GM11168 (cell line): ENCODE results near the gene IDH3B.

Source experiments
- in situ Hi-C: fragments of 300-500 bp; cut with MboI; formaldehyde crosslinking; loops from one replicate; pipeline ENCODE4 v1.12.0; 2022; ENCODE audit warnings: low sequenced_read_pairs; ENCODE audit not compliant: unreplicated experiment

Gene IDH3B

GRCh38 chr20:2658414-2659354 is 5.3 kb downstream of the IDH3B start:
- in situ Hi-C loops: no loop called here

GRCh38 chr20:2657674-2658073 is 6.3 kb downstream of the IDH3B start:
- in situ Hi-C loops: no loop called here

DNA sequence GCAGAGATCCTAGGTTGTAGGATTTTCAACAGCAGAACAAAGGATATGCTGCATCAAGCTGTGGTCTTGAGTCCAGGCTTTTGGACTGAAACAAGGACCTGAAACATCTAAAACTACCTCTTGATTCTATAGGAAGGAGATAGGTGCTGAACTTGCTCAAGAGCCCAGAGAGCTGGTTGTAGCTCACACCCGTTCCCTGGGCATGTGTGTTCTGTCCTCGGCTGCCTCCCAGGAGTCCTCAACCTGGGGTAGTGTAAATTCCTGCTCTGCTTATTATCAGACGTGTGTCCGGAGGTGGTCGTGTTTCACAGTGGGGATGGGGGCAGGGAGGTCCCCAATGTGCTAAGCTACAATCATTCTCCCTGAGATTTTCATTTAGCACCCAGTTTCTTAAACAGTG is 6.8 kb downstream of the IDH3B start:
- in situ Hi-C loops: no loop called here

GRCh38 chr20:2656471-2657117 is 7.4 kb downstream of the IDH3B start:
- in situ Hi-C loops: no loop called here

DNA sequence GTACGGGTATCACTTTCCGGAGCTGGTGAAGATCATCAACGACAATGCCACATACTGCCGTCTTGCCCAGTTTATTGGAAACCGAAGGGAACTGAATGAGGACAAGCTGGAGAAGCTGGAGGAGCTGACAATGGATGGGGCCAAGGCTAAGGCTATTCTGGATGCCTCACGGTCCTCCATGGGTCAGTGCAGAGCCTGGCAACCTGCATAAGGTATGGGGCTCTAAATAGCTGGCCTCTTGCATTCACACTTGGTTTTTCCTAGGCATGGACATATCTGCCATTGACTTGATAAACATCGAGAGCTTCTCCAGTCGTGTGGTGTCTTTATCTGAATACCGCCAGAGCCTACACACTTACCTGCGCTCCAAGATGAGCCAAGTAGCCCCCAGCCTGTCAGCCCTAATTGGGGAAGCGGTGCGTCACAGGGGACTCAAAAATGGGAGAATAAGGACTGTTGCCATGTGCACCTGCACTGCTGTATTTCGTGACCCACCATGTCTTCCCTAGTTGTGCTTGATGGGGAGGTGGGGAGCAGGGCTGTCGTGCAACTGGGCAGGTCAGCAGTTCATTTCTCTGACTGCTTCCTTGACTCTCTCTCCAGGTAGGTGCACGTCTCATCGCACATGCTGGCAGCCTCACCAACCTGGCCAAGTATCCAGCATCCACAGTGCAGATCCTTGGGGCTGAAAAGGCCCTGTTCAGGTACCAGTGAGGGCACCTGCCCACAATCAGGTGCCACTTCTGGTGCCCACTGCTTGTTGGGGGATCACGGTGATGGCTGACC is 8.5 kb downstream of the IDH3B start:
- in situ Hi-C loops: no loop called here

DNA sequence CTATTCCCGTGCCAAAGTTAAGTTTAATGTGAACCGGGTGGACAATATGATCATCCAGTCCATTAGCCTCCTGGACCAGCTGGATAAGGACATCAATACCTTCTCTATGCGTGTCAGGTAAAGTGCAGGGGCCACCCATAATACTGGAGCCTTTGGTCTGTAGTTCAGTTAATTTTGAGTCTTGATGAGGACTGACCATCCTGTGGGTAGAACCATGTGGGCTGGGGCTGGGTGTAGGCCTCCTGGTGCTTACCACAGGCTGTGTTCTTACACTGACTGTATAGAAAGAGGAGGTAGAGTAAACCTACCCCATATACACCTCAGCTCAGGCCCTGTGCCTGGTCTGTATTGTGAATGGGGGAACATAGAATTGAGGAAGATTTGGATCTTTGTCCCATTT is 9.2 kb downstream of the IDH3B start:
- in situ Hi-C loops: no loop called here

GRCh38 chr20:2654384-2654822 is 9.6 kb downstream of the IDH3B start:
- in situ Hi-C loops: no loop called here

DNA sequence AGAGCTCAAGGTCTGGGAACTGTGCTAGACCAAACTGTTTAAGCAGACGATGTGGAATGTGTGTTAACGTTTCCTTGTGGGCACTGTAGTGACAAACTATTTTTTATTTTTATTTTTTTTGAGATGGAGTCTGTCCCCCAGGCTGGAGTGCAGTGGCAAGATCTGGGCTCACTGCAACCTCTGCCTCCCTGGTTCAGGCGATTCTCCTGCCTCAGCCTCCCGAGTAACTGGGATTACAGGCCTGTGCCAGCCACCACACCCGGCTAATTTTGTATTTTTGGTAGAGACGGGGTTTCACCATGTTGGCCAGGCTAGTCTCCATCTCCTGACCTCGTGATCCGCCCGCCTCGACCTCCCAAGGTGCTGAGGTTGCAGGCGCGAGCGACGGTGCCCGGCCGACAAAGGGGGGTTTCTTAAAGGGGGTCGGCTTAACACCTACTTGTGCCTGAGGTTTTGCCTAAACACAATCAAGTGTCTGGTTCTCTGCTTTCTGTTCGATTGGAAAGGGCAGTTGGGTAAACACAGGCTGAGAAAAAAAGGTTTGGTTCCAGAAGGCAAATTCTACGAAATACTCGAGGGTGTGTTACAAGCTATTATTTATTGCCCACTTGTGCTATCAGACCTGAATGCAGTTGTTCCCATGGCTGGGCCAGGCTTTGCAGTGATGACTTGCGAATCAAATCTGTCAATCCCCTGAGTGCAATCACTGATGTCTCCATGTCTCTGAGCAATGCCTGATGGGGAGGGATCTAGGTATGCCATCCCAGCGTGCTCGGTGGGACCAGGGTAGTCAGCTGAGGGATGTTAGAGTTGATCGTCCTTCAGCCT is 10.2 kb downstream of the IDH3B start:
- in situ Hi-C loops: no loop called here

DNA sequence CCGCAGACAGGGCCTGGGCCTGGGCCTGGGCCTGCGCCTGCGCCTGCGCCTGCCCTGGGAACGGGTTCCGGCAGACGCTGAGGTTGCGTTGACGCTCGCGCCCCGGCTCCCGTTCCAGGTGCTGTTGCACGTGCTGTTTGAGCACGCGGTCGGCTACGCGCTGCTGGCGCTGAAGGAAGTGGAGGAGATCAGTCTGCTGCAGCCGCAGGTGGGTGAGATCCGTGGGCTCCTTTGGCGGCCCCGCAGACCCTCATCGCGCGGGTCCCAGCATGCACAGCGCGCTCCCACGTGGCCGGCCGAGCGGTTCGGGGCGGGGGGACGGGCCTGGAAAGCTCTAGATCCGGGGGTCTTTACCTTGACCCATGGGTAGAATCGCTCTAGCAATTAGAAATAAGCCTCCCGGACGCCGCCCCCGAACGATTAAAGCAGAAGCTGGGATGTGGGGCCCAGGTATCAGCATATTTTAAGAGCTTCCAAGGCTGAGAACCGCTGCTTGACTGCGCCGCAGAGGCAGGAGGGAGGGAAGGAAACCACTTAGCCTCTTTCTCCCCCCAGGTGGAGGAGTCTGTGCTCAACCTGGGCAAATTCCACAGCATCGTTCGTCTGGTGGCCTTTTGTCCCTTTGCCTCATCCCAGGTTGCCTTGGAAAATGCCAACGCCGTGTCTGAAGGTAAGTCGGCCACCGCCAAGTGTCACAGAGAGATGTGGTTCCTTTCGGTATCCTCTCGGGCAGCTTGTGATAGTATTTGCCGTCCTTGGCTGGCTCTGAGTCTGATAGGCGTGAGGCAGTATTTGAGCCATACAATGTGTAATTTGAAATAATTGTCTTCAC is 11.1 kb downstream of the IDH3B start:
- in situ Hi-C loops: no loop called here

- in situ Hi-C loops: no loop called here
Measured at GRCh38 chr20:2651772-2652723, 12.0 kb downstream of the IDH3B start, which contains the start of gene NOP56. Gene NOP56, plus strand, starts transcription at chr20:2652632. Its CDS starts 29 bp downstream, at chr20:2652661.

DNA sequence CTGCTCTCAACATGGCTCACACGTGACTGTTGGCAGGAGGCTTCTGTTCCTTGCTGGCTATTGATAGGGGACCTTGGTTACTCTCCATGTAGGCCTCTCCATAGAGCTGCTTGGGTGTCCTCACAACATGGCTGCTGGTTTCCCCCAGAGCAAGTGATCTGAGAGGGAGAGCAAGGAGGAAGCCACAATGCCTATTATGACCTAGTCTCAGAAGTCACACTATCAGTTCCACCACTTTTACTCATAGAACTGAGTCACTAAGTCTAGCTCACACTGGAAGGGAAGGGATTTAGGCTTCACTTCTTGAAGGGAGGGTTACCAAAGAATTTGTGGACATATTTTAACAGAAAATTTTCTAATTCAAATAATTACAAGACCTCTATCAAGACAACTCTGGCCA is 20.3 kb downstream of the IDH3B start:
- in situ Hi-C loops: no loop called here

DNA sequence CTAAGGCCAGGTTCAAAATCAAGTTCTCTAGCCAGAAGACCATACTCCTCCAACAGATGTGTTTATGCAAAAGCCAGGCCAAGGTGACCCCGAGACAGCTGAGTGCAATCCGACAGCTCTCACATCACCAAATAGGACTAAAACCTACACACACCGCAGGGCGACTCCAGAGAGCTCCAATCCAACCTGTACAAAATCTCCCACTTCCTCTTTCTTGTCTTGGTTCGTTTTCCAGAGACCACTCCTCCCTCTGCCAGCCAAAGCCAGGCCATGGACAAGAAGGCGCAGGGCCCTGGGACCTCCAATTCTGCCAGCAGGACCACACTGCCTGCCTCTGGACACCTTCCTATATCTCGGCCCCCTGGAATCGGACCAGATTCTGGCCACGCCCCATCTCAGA is 23.1 kb downstream of the IDH3B start:
- in situ Hi-C loops: no loop called here

DNA sequence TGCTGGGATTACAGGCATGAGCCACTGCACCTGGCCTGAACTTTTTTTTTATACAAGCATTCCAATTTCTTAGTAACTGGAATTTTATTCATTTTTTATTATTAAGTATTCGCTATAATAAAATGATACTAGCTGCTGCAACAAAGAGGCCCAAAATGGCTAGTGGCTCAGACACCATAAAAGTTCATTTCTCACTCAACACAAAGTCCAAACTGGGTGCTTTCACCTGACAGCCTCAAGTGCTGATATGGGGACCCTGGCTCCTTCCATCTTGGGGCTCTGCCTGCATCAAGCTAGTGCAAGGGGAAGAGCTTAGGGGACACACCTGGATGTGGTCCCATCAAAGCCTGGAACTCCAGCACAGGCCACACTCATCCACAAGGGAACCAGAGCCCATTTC is 23.8 kb downstream of the IDH3B start:
- in situ Hi-C loops: no loop called here

DNA sequence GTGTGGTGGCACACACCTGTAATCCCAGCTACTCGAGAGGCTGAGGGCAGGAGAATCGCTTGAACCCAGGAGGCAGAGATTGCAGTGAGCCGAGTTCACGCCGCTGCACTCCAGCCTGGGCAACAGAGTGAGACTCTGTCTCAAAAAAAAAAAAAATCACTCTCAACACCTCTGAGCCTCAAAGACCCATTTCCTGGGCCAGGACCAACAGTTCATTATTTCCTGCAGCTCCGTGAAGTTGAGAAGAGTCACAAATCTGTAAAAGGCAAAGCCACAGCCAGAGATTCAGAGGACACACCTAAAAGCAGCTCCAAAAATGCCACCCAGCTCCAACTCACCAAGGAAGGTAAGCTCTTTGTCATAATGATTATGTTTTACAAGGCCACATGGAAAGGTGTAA is 26.8 kb downstream of the IDH3B start:
- in situ Hi-C loops: no loop called here

DNA sequence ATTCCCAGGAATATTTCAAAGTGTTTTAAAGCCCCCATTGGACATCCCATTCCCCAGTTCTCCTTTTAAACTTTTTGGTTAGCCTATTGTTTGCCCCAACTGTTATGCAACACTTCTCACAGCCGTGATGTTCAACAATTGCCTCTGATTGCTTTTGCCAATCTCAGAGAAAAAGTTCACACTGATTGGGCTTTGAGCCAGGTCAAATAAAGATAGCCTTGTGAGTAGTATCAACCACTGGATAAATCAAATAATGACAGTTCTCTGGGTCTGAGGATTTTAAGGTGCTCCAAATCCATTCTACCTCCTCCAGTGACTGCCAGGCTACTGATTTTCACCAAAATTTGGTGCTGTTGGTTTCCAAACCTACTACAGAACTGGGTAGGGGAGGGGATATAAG is 30.6 kb downstream of the IDH3B start:
- in situ Hi-C loops: no loop called here

- in situ Hi-C loops: no loop called here
Measured at GRCh38 chr20:2631228-2631627, 32.8 kb downstream of the IDH3B start.

GRCh38 chr20:2626853-2627541 is 37.0 kb downstream of the IDH3B start:
- in situ Hi-C loops: no loop called here
